SK-N-SH (cell line): Measurements from ENCODE around the gene DNAJA1. TPM values are rescaled to one million over a fixed set of nuclear protein-coding genes. Genes with fewer than 3 reads are reported as not detected.

ENCODE experiments used
- CTCF ChIA-PET: fragments of 300-600, 350-600 bp; formaldehyde crosslinking; extraction: SDS; loops from one replicate; lab custom pipeline; 2021; lab: Yijun Ruan, JAX
- POLR2A ChIA-PET: fragments of 350-600 bp; sonication (Branson Sonifier 250); formaldehyde crosslinking; extraction: SDS; loops from one replicate; lab custom pipeline; 2020; ENCODE audit warnings: antibody characterized with exemption, inconsistent platforms; lab: Yijun Ruan, JAX
- DNase-seq: peaks from one replicate; pipeline ENCODE4 v3.0.0; 2012
- H2AFZ ChIP-seq: fragments of 200-600 bp; sonication (generic); 2 replicates; pipeline ENCODE4 v1.8.1; 2016; ENCODE audit warnings: antibody characterized with exemption, mild to moderate bottlenecking, low read depth
- H3F3A ChIP-seq: fragments of 200-600 bp; sonication (generic); replicated peaks from 2 replicates; pipeline ENCODE3; 2016; ENCODE audit warnings: antibody characterized with exemption, mild to moderate bottlenecking; ENCODE audit not compliant: insufficient read depth
- H3K27ac ChIP-seq, 2 experiments: fragments of 200-500 bp in 1 of 2; fragments of 200-600 bp in 1 of 2; sonication (Bioruptor generic) in 1 of 2; sonication (generic), shearing (Covaris generic) in 1 of 2; 2 replicates each; pipeline versions ENCODE4 v1.5.1 to v1.6.1; 2014 to 2016; ENCODE audit warnings: low read depth in 2 of 2, inconsistent platforms in 1 of 2, low read length in 1 of 2, mild to moderate bottlenecking in 1 of 2, mixed read lengths in 1 of 2
- H3K27me3 ChIP-seq: fragments of 200-600 bp; sonication (generic), shearing (Covaris generic); 2 replicates; pipeline ENCODE4 v1.6.1; 2016; ENCODE audit warnings: mixed run types; ENCODE audit not compliant: insufficient read depth
- H3K36me3 ChIP-seq, 2 experiments: fragments of 200-500 bp in 1 of 2; fragments of 200-600 bp in 1 of 2; sonication (Bioruptor generic) in 1 of 2; sonication (generic) in 1 of 2; replicated peaks in 1 of 2; 2 replicates each; pipeline versions ENCODE3 to v1.5.1; 2014 to 2016; ENCODE audit warnings: low read length in 1 of 2, mild to moderate bottlenecking in 1 of 2; ENCODE audit not compliant: insufficient read depth in 2 of 2, control insufficient read depth in 1 of 2
- H3K4me1 ChIP-seq, 2 experiments: fragments of 200-500 bp in 1 of 2; fragments of 200-600 bp in 1 of 2; sonication (Bioruptor generic) in 1 of 2; sonication (generic), shearing (Covaris generic) in 1 of 2; 2 replicates each; pipeline versions ENCODE4 v1.5.1 to v1.6.1; 2014 to 2016; ENCODE audit warnings: low read depth in 1 of 2, low read length in 1 of 2, mixed run types in 1 of 2; ENCODE audit not compliant: insufficient read depth in 2 of 2, control insufficient read depth in 1 of 2
- H3K4me2 ChIP-seq: fragments of 200-600 bp; sonication (generic), shearing (Covaris generic); 2 replicates; pipeline ENCODE4 v1.6.1; 2017; ENCODE audit warnings: mixed run types
- H3K4me3 ChIP-seq, 2 experiments: fragments of 200-500 bp in 1 of 2; fragments of 200-600 bp in 1 of 2; sonication (Bioruptor generic) in 1 of 2; sonication (generic), shearing (Covaris generic) in 1 of 2; 2 replicates each; pipeline versions ENCODE4 v1.5.1 to v1.8.1; 2014 to 2016; ENCODE audit warnings: low read depth in 2 of 2, inconsistent platforms in 1 of 2, low read length in 1 of 2, mild to moderate bottlenecking in 1 of 2, mixed read lengths in 1 of 2, moderate library complexity in 1 of 2
- H3K79me2 ChIP-seq: fragments of 200-600 bp; sonication (generic); 2 replicates; pipeline ENCODE4 v1.8.1; 2017; ENCODE audit warnings: mild to moderate bottlenecking; ENCODE audit not compliant: insufficient read depth
- H3K9ac ChIP-seq: fragments of 200-600 bp; sonication (generic); 2 replicates; pipeline ENCODE4 v1.6.1; 2017; ENCODE audit warnings: mixed run types
- H3K9me2 ChIP-seq: fragments of 200-600 bp; sonication (generic); 2 replicates; pipeline ENCODE4 v1.6.1; 2017; ENCODE audit warnings: mixed run types
- H3K9me3 ChIP-seq: fragments of 200-600 bp; sonication (generic); 2 replicates; pipeline ENCODE4 v1.6.1; 2017; ENCODE audit warnings: mixed run types, mild to moderate bottlenecking, moderate library complexity
- H4K20me1 ChIP-seq: fragments of 200-600 bp; sonication (generic); 2 replicates; pipeline ENCODE4 v1.6.1; 2017; ENCODE audit warnings: mild to moderate bottlenecking, mixed run types; ENCODE audit not compliant: insufficient read depth
- EP300 ChIP-seq, 2 experiments: IDR thresholded peaks; 2 replicates each; pipeline versions ENCODE4 v1.4.0 to v1.6.1; 2012; ENCODE audit warnings: borderline replicate concordance in 1 of 2, low read depth in 1 of 2, low read length in 1 of 2
- FOSL2 ChIP-seq: IDR thresholded peaks from 2 replicates; pipeline ENCODE4 v1.4.0; 2012; ENCODE audit warnings: low read depth, mild to moderate bottlenecking, moderate library complexity, borderline replicate concordance
- FOXJ3 ChIP-seq: sonication (generic); formaldehyde crosslinking; IDR thresholded peaks from 2 replicates; pipeline ENCODE4 v1.5.1; 2020; ENCODE audit warnings: mild to moderate bottlenecking, missing genetic modification reagents
- MXI1 ChIP-seq: IDR thresholded peaks from 2 replicates; pipeline ENCODE4 v1.6.1; 2012; ENCODE audit warnings: mild to moderate bottlenecking, low read depth, low read length, improper control_type of control experiment
- RAD21 ChIP-seq: IDR thresholded peaks from 2 replicates; pipeline ENCODE4 v1.6.1; 2012; ENCODE audit warnings: mild to moderate bottlenecking, low read length
- SIN3A ChIP-seq: IDR thresholded peaks from 2 replicates; pipeline ENCODE4 v1.6.1; 2012; ENCODE audit warnings: low read depth, mild to moderate bottlenecking, low read length, moderate library complexity, borderline replicate concordance
- SMC3 ChIP-seq: IDR thresholded peaks from 2 replicates; pipeline ENCODE4 v1.6.1; 2012; ENCODE audit warnings: low read depth, low read length, improper control_type of control experiment
- TEAD4 ChIP-seq: IDR thresholded peaks from 2 replicates; pipeline ENCODE4 v1.4.0; 2012; ENCODE audit warnings: mild to moderate bottlenecking, borderline replicate concordance; ENCODE audit not compliant: insufficient read depth
- WGBS: methylation state at CpG from one replicate; pipeline ENCODE4 v1.1.6; 2017; ENCODE audit warnings: low lambda C conversion rate; 5-methylcytosine and 5-hydroxymethylcytosine counted together
- polyA plus RNA-seq, 3 experiments: library from polyadenylated mRNA; depleted of rRNA; stranded (reverse); fragments of >200 nt; gene quantifications; 2 replicates each; pipeline ENCODE4 v1.2.3, GENCODE V29; 2012
- TF ChIP-seq, protein P1 (sequence below): IDR thresholded peaks from 2 replicates; pipeline ENCODE4; 2012
- TF ChIP-seq, protein P2 (sequence below): fragments of 150-350 bp; IDR thresholded peaks from 2 replicates; pipeline ENCODE4 v1.6.1; 2016; ENCODE audit warnings: mild to moderate bottlenecking, low read depth, low read length
- TF ChIP-seq, protein P3 (sequence below): IDR thresholded peaks from 2 replicates; pipeline ENCODE4 v1.6.1; 2012; ENCODE audit warnings: mild to moderate bottlenecking, low read depth, low read length, moderate library complexity
- TF ChIP-seq, protein P4 (sequence below): IDR thresholded peaks from 2 replicates; pipeline ENCODE4 v1.4.0; 2012; ENCODE audit warnings: low read depth, borderline replicate concordance

Gene DNAJA1
- polyA plus RNA-seq, 1 of the 3 experiments (the other 2 are of a cell fraction) = 103 TPM

DNA sequence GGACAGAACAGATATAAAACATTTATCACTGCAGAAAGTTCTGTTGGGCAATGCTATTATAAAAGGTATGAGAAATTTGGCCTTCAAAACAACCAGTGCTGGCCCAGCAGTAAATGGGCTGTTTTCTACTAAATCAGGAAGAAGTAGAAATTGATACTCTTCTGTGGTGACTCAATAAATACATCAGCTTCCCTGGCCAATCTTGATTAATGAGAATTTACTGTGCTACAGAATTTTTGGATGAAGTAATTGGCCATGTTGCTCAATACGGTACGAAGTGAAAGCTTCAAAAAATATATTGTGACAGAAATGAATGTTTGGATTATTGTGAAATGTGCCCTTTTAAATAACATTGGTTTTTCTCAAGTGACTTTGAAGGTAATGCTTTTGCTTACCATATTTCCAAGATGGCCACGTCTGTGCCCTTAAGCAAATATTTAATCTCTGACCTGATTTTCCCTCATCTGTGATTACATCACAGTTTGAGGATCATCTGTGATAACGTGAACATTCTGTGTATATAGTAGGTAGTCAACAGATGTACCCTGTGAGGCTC, 4.2 kb downstream of the DNAJA1 start (continued):
- TF ChIP-seq, protein P1, sequence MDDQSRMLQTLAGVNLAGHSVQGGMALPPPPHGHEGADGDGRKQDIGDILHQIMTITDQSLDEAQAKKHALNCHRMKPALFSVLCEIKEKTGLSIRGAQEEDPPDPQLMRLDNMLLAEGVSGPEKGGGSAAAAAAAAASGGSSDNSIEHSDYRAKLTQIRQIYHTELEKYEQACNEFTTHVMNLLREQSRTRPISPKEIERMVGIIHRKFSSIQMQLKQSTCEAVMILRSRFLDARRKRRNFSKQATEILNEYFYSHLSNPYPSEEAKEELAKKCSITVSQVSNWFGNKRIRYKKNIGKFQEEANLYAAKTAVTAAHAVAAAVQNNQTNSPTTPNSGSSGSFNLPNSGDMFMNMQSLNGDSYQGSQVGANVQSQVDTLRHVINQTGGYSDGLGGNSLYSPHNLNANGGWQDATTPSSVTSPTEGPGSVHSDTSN = no peak
- TF ChIP-seq, protein P2, sequence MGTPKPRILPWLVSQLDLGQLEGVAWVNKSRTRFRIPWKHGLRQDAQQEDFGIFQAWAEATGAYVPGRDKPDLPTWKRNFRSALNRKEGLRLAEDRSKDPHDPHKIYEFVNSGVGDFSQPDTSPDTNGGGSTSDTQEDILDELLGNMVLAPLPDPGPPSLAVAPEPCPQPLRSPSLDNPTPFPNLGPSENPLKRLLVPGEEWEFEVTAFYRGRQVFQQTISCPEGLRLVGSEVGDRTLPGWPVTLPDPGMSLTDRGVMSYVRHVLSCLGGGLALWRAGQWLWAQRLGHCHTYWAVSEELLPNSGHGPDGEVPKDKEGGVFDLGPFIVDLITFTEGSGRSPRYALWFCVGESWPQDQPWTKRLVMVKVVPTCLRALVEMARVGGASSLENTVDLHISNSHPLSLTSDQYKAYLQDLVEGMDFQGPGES = no peak
- no peak for TF ChIP-seq SIN3A
- no peak for TF ChIP-seq FOXJ3 (CRISPR knock-in tag)

DNA sequence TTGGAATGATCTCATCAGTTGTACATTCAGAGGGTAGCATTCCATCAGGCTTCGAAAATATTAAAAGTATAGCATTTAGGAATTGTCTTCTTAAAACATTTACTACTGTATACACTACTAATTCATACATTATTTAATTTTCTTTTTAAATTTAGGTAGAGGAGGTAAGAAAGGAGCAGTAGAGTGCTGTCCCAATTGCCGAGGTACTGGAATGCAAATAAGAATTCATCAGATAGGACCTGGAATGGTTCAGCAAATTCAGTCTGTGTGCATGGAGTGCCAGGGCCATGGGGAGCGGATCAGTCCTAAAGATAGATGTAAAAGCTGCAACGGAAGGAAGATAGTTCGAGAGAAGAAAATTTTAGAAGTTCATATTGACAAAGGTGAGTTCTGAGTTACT, 5.2 kb downstream of the DNAJA1 start:
- Histone ChIP-seq H3K9ac (no peak overlapping the region), H3K4me2 (no peak overlapping the region), H3K4me3 (no peak overlapping the region), H3K79me2 (peaks cover 98% of the 10 kb centered on the region), H3K36me3 (peaks cover 73 to 83% of the 10 kb centered on the region in 2 experiments), H3F3A (peaks cover 11% of the 10 kb centered on the region), H3K4me1 (peaks cover 10 to 25% of the 10 kb centered on the region in 2 experiments; a peak in 3 of 4 replicates), H3K9me2 (no peaks in the 10 kb centered on the region), H4K20me1 (peaks cover 78% of the 10 kb centered on the region), H3K9me3 (no peaks in the 10 kb centered on the region), H3K27ac (no peak overlapping the region), H3K27me3 (no peaks in the 10 kb centered on the region), H2AFZ (no peak overlapping the region)
- WGBS = 92% methylated on average over 5 of the region's 5 CpGs
- CTCF ChIA-PET = interaction anchor here (1.5 kb wide), 1 partner anchor 15 kb away, joined by 3 read pairs; no protein-coding TSS in a partner anchor
- TF ChIP-seq MXI1 = no peak
- DNase-seq = no peak
- POLR2A ChIA-PET = no interaction called here

DNA sequence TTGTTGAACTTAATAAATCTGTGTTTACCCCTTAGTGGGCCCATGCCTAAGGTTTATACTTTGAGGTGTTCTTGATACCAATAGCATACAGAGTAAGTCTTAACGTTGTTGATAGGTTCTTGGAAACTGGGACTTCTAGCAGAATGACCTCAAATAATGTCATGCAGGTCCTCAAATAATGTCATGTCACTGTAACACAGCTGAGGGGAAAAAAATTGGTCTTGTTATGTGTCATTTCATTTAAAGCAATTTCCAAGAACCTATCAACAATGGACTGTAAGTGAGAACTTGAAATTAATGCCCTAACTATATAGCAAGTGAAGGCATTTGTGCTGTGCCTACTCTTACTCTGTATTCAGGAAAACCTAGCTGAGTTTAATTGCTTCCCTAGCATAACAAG, 7.2 kb downstream of the DNAJA1 start:
- H3K79me2 ChIP-seq = peaks cover 91% of the 10 kb centered on the region
- H4K20me1 ChIP-seq = peaks cover 61% of the 10 kb centered on the region
- ChIA-PET CTCF (no interaction called here), POLR2A (no interaction called here)
- peaks cover 84 to 93% of the 10 kb centered on the region in 2 experiments for H3K36me3 ChIP-seq
- H3K4me1 ChIP-seq = peaks cover 8 to 18% of the 10 kb centered on the region in 2 experiments; a peak in 3 of 4 replicates
- H3K27me3 ChIP-seq = no peaks in the 10 kb centered on the region
- peaks cover 20% of the 10 kb centered on the region for H3F3A ChIP-seq
- 24% methylated on average over 1 of the region's 1 CpG for WGBS
- no peak overlapping the region for H3K4me2 ChIP-seq
- H3K4me3 ChIP-seq = no peak overlapping the region
- no peak for DNase-seq
- no peak overlapping the region for H3K9ac ChIP-seq
- H3K9me2 ChIP-seq = no peaks in the 10 kb centered on the region
- H3K27ac ChIP-seq = no peak overlapping the region
- no peaks in the 10 kb centered on the region for H3K9me3 ChIP-seq
- H2AFZ ChIP-seq = no peak overlapping the region
- TF ChIP-seq, protein P3, sequence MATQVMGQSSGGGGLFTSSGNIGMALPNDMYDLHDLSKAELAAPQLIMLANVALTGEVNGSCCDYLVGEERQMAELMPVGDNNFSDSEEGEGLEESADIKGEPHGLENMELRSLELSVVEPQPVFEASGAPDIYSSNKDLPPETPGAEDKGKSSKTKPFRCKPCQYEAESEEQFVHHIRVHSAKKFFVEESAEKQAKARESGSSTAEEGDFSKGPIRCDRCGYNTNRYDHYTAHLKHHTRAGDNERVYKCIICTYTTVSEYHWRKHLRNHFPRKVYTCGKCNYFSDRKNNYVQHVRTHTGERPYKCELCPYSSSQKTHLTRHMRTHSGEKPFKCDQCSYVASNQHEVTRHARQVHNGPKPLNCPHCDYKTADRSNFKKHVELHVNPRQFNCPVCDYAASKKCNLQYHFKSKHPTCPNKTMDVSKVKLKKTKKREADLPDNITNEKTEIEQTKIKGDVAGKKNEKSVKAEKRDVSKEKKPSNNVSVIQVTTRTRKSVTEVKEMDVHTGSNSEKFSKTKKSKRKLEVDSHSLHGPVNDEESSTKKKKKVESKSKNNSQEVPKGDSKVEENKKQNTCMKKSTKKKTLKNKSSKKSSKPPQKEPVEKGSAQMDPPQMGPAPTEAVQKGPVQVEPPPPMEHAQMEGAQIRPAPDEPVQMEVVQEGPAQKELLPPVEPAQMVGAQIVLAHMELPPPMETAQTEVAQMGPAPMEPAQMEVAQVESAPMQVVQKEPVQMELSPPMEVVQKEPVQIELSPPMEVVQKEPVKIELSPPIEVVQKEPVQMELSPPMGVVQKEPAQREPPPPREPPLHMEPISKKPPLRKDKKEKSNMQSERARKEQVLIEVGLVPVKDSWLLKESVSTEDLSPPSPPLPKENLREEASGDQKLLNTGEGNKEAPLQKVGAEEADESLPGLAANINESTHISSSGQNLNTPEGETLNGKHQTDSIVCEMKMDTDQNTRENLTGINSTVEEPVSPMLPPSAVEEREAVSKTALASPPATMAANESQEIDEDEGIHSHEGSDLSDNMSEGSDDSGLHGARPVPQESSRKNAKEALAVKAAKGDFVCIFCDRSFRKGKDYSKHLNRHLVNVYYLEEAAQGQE = no peak
- TF ChIP-seq RAD21 = no peak
- TF ChIP-seq, protein P1 = no peak
- no peak for TF ChIP-seq EP300 (IDR thresholded peaks at IDR 0.05; ENCODE audit: borderline replicate concordance in 1 of 2, low read depth in 1 of 2, low read length in 1 of 2)
- TF ChIP-seq TEAD4 = no peak
- TF ChIP-seq FOSL2 = no peak
- TF ChIP-seq, protein P4, sequence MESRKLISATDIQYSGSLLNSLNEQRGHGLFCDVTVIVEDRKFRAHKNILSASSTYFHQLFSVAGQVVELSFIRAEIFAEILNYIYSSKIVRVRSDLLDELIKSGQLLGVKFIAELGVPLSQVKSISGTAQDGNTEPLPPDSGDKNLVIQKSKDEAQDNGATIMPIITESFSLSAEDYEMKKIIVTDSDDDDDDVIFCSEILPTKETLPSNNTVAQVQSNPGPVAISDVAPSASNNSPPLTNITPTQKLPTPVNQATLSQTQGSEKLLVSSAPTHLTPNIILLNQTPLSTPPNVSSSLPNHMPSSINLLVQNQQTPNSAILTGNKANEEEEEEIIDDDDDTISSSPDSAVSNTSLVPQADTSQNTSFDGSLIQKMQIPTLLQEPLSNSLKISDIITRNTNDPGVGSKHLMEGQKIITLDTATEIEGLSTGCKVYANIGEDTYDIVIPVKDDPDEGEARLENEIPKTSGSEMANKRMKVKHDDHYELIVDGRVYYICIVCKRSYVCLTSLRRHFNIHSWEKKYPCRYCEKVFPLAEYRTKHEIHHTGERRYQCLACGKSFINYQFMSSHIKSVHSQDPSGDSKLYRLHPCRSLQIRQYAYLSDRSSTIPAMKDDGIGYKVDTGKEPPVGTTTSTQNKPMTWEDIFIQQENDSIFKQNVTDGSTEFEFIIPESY = no peak
- TF ChIP-seq, protein P2 = no peak
- no peak for TF ChIP-seq MXI1
- TF ChIP-seq FOXJ3 (CRISPR knock-in tag) = no peak
- TF ChIP-seq SMC3 = no peak
